GM10248 (cell line): ENCODE data around the gene PLPP1.

Source experiments
- CTCF ChIA-PET: fragments of 300-600 bp; sonication (Branson Sonifier 250); formaldehyde crosslinking; extraction: SDS; loops from one replicate; lab custom pipeline; 2021; ENCODE audit warnings: antibody characterized with exemption; lab: Yijun Ruan, JAX
- POLR2A ChIA-PET: fragments of 350-650 bp; sonication (Branson Sonifier 250); formaldehyde crosslinking; extraction: SDS; loops from one replicate; lab custom pipeline; 2020; ENCODE audit warnings: antibody characterized with exemption; lab: Yijun Ruan, JAX
- DNase-seq: peaks from one replicate; pipeline ENCODE4 v3.0.0; 2012; ENCODE audit errors: extremely low spot score
- CTCF ChIP-seq: IDR thresholded peaks from 2 replicates; pipeline ENCODE4 v1.5.1; 2012; ENCODE audit warnings: mild to moderate bottlenecking, low read depth; ENCODE audit errors: extremely low read depth, missing control alignments, control extremely low read depth

The PLPP1 gene

GRCh38 chr5:55450050-55450765, 84.6 kb downstream of the PLPP1 start:
- no peak for DNase-seq
- ChIA-PET POLR2A (no interaction called here), CTCF (interaction anchor here (1.3 kb wide), 1 partner anchor 9 kb away, joined by 3 read pairs; no protein-coding TSS in a partner anchor)
- no peak for TF ChIP-seq CTCF

GRCh38 chr5:55446640-55447351, 88.0 kb downstream of the PLPP1 start:
- no peak for TF ChIP-seq CTCF
- no peak for DNase-seq
- ChIA-PET POLR2A (no interaction called here), CTCF (interaction anchor here (1.6 kb wide), 1 partner anchor 19 kb away, joined by 3 read pairs; no protein-coding TSS in a partner anchor)

GRCh38 chr5:55445791-55446190, 89.0 kb downstream of the PLPP1 start:
- ChIA-PET CTCF (interaction anchor here (1.6 kb wide), 1 partner anchor 20 kb away, joined by 3 read pairs; no protein-coding TSS in a partner anchor), POLR2A (interaction anchor here (0.6 kb wide), 1 partner anchor 115 kb away, joined by 7 read pairs; no protein-coding TSS in a partner anchor)
- DNase-seq: no peak

GRCh38 chr5:55441954-55442353, 92.8 kb downstream of the PLPP1 start:
- no peak for DNase-seq
- ChIA-PET POLR2A (no interaction called here), CTCF (no interaction called here)
- TF ChIP-seq CTCF: no peak

More at GRCh38 chr5:55445791-55446190, 89.0 kb downstream of the PLPP1 start:
- no peak for TF ChIP-seq CTCF

- DNase-seq: no peak
- ChIA-PET CTCF (interaction anchor here (0.8 to 2.3 kb wide), 5 partner anchors 9 to 93 kb away, joined by 3 to 8 read pairs (median 3); partner anchors contain the start of gene PLPP1), POLR2A (no interaction called here)
- no peak for TF ChIP-seq CTCF
Observed at GRCh38 chr5:55441107-55441771, 93.5 kb downstream of the PLPP1 start.

GRCh38 chr5:55440188-55440646, 94.5 kb downstream of the PLPP1 start:
- ChIA-PET CTCF (interaction anchor here (1.3 to 2.3 kb wide), 4 partner anchors 14 to 34 kb away, joined by 3 to 8 read pairs (median 5); no protein-coding TSS in a partner anchor), POLR2A (no interaction called here)
- no peak for DNase-seq
- TF ChIP-seq CTCF: no peak
